Lower leg skin (tissue), 4 donors: ENCODE measurements around the gene LYPD4. TPM values are rescaled to one million over a fixed set of nuclear protein-coding genes. Genes with fewer than 3 reads are reported as not detected.

ENCODE experiments used
- DNase-seq, 2 donors: peaks; one replicate each; pipeline ENCODE4 v3.0.0-alpha.2; 2019; ENCODE audit warnings: low spot score in 2 of 2
- H3K4me3 ChIP-seq: fragments of 200-600 bp; sonication (generic); 2 replicates; pipeline ENCODE4 v1.5.1; 2017; ENCODE audit warnings: mild to moderate bottlenecking, low read depth; ENCODE audit not compliant: poor library complexity, severe bottlenecking
- CTCF ChIP-seq, 3 donors: fragments of 450-650 bp; IDR thresholded peaks; one replicate each; pipeline ENCODE4 v1.5.1; 2016; ENCODE audit warnings: antibody characterized with exemption in 3 of 3, mild to moderate bottlenecking in 3 of 3, moderate library complexity in 2 of 3
- POLR2A ChIP-seq, 2 donors: fragments of 450-650 bp; IDR thresholded peaks; one replicate each; pipeline ENCODE4 v1.6.1; 2016 to 2017; ENCODE audit warnings: antibody characterized with exemption in 2 of 2, mild to moderate bottlenecking in 1 of 2, moderate library complexity in 1 of 2
- WGBS, 2 donors: methylation state at CpG; one replicate each; pipeline ENCODE4 v1.1.5; 2018; 5-methylcytosine and 5-hydroxymethylcytosine counted together
- intact Hi-C: fragments of 100-400 bp; cut with DNase I; formaldehyde crosslinking; loops from one replicate; pipeline ENCODE4 v1.15.0; 2023; ENCODE audit warnings: low total_unique reads
- total RNA-seq, 4 donors: library from RNA; depleted of rRNA; stranded (reverse); fragments of >200 nt; gene quantifications; one replicate each; pipeline ENCODE4 v1.1.0, GENCODE V29; 2016

Gene LYPD4
- total RNA-seq, 4 donors from 2014 or later = not detected

DNA sequence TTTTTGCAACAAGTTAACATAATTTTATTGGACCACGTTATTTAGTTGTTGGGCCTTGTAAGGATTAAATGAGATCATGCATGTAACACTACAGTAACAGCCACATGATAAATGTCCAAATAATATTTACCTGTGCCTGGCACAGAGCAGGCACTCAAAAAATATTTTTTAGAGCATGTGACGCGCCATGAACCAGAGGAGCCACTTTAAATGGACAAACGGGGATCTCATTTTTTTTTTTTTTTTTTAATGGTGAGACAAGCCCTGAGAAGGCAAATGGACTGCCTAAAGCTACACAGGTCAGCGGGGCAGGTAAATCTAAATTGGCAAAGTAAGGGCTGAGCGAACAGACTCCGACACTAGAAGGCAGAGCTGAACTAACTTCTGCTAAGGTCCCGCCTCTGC lies 14.7 kb upstream of the LYPD4 start:
- WGBS, 2 donors = 2 to 3% methylated on average over 8 of the region's 8 CpGs
- H3K4me3 ChIP-seq = no peak overlapping the region
- intact Hi-C loops = no loop called here
- no peak for DNase-seq
- TF ChIP-seq POLR2A (IDR thresholded peaks at IDR 0.05) = no peak
- TF ChIP-seq CTCF (IDR thresholded peaks at IDR 0.05) = no peak

GRCh38 chr19:41853768-41854167 lies 9.3 kb upstream of the LYPD4 start:
- TF ChIP-seq CTCF (IDR thresholded peaks at IDR 0.05) (no peak), POLR2A (IDR thresholded peaks at IDR 0.05) (no peak)
- H3K4me3 ChIP-seq = no peak overlapping the region
- 55 to 58% methylated on average over 2 of the region's 2 CpGs for WGBS, 2 donors
- intact Hi-C loops = no loop called here
- DNase-seq = no peak

GRCh38 chr19:41853344-41853743 lies 8.9 kb upstream of the LYPD4 start:
- H3K4me3 ChIP-seq = no peak overlapping the region
- DNase-seq = no peak
- no peak for TF ChIP-seq POLR2A (IDR thresholded peaks at IDR 0.05)
- no peak for TF ChIP-seq CTCF (IDR thresholded peaks at IDR 0.05)
- 43 to 64% methylated on average over 2 of the region's 2 CpGs for WGBS, 2 donors
- intact Hi-C loops = no loop called here

GRCh38 chr19:41851456-41851855 lies 7.0 kb upstream of the LYPD4 start:
- intact Hi-C loops = no loop called here
- no peak for DNase-seq
- no peak for TF ChIP-seq POLR2A (IDR thresholded peaks at IDR 0.05)
- TF ChIP-seq CTCF (IDR thresholded peaks at IDR 0.05) = no peak
- no peak overlapping the region for H3K4me3 ChIP-seq
- WGBS, 2 donors = 38 to 40% methylated on average over 4 of the region's 4 CpGs

DNA sequence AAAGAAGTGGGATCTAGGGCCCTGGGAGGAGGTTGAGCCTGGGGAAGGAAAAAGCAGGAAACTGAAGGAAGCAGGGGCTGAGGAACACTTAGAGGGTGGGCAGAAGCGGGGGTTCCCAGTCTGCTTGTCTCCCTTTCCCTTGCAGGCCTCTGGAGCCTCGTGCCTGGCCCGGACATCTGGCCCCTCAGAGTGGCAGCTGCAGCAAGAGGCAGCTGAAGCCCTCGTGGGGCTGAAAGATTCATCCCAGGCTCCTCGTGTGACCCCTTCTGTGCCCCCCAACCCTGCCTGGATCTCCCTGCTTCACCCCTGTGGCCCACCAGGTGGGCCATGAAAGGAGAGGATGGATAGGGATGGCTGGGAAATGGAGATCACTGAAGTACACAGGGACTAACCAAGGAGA lies 5.9 kb upstream of the LYPD4 start:
- TF ChIP-seq POLR2A (IDR thresholded peaks at IDR 0.05) (no peak), CTCF (IDR thresholded peaks at IDR 0.05) (no peak)
- intact Hi-C loops = no loop called here
- DNase-seq = no peak
- 54 to 79% methylated on average over 5 of the region's 5 CpGs for WGBS, 2 donors
- H3K4me3 ChIP-seq = no peak overlapping the region

DNA sequence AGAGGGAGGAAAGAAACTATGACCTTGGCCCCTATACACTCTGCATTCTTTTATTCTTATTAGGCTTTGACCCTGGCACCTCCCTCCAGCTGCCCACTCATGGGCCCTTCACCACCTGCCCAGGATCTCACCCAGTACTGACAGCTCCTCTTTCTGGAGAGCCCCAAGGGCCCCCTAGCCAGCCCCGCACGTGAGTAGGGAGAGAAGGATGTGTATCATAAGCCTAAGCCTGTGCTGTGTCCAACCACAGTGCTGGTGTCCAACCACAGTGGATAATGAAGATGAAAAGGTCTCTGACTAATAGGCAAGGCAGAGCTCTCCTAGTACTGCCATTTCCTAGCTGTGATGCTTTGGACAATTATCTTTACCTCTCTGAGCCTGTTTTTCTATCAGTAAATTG lies 4.6 kb upstream of the LYPD4 start:
- no peak overlapping the region for H3K4me3 ChIP-seq
- TF ChIP-seq CTCF (IDR thresholded peaks at IDR 0.05) (no peak), POLR2A (IDR thresholded peaks at IDR 0.05) (no peak)
- 79 to 89% methylated on average over 2 of the region's 2 CpGs for WGBS, 2 donors
- intact Hi-C loops = no loop called here
- no peak for DNase-seq
